HepG2 (cell line): ENCODE results near the gene NFATC4. TPM values are rescaled to one million over a fixed set of nuclear protein-coding genes. Genes with fewer than 3 reads are reported as not detected.
A peak's percentile ranks its signal among the peaks of the same experiment; 100 is the strongest.

Experiments
- ATAC-seq: fragments of 200-7000 bp; cut with Tn5 transposase; 3 replicates; pipeline ENCODE4 v1.9.1; 2020; ENCODE audit warnings: mild to moderate bottlenecking, moderate library complexity
- BruUV-seq: library from RNA; stranded (reverse); fragments of 400-500 nt; replicated peaks from 2 replicates; lab custom pipeline; 2021; lab: Mats Ljungman, UMichigan
- CTCF ChIA-PET: fragments of 300-600 bp; formaldehyde crosslinking; extraction: SDS; loops from one replicate; lab custom pipeline; 2021; ENCODE audit warnings: low total read pairs, inconsistent platforms, low intra/inter-chr PET ratio; lab: Yijun Ruan, JAX
- POLR2A ChIA-PET: fragments of 350-600 bp; sonication (Branson Sonifier 250); formaldehyde crosslinking; loops from one replicate; lab custom pipeline; 2020; ENCODE audit warnings: antibody characterized with exemption, inconsistent platforms; lab: Yijun Ruan, JAX
- DNase-seq: peaks from one replicate; pipeline ENCODE4 v3.0.0-alpha.2; 2015; ENCODE audit warnings: low spot score
- FAIRE-seq: peaks from 3 replicates; lab custom pipeline; 2011; peaks lifted over from hg19 to GRCh38; lab: Jason Lieb, UNC
- H2AFZ ChIP-seq: one replicate; pipeline ENCODE4 v1.6.1; 2011; ENCODE audit warnings: low read length, inconsistent platforms
- H3K27ac ChIP-seq: fragments of 300-600 bp; 3 replicates; pipeline ENCODE4 v1.8.0; 2011; ENCODE audit warnings: mixed run types, mild to moderate bottlenecking, mixed read lengths, low read length, inconsistent platforms; ENCODE audit not compliant: insufficient read depth; ENCODE audit errors: extremely low read length
- H3K27me3 ChIP-seq, 2 experiments: fragments of 200-600 bp in 1 of 2; 2 replicates in 1 of 2; 3 replicates in 1 of 2; pipeline versions ENCODE4 v1.6.0 to v1.8.0; 2011; ENCODE audit warnings: low read length in 2 of 2, mild to moderate bottlenecking in 2 of 2, moderate library complexity in 2 of 2, inconsistent platforms in 1 of 2; ENCODE audit not compliant: insufficient read depth in 2 of 2, control insufficient read depth in 1 of 2
- H3K36me3 ChIP-seq, 2 experiments: fragments of 200-600 bp in 1 of 2; replicated peaks in 1 of 2; 2 replicates in 1 of 2; 3 replicates in 1 of 2; pipeline versions ENCODE4 v1.5.1 to v1.8.0; 2011; ENCODE audit warnings: low read length in 2 of 2, inconsistent platforms in 1 of 2; ENCODE audit not compliant: insufficient read depth in 2 of 2, control insufficient read depth in 1 of 2
- H3K4me1 ChIP-seq: 2 replicates; pipeline ENCODE4 v1.5.1; 2012; ENCODE audit warnings: low read length, inconsistent platforms; ENCODE audit not compliant: insufficient read depth
- H3K4me2 ChIP-seq: 2 replicates; pipeline ENCODE4 v1.6.0; 2011; ENCODE audit warnings: low read depth, low read length, inconsistent platforms
- H3K4me3 ChIP-seq, 3 experiments: fragments of 200-600 bp in 1 of 3; sonication (generic), shearing (Covaris generic) in 1 of 3; replicated peaks in 1 of 3; 2 replicates each; pipeline ENCODE4 v1.5.1; 2011 to 2016; ENCODE audit warnings: low read length in 3 of 3, inconsistent platforms in 2 of 3, low read depth in 2 of 3, mild to moderate bottlenecking in 2 of 3, control low read depth in 1 of 3, mixed read lengths in 1 of 3; ENCODE audit not compliant: insufficient read depth in 1 of 3
- H3K79me2 ChIP-seq: one replicate; pipeline ENCODE4 v1.6.1; 2011; ENCODE audit warnings: low read length, inconsistent platforms; ENCODE audit not compliant: insufficient read depth
- H3K9ac ChIP-seq: 2 replicates; pipeline ENCODE4 v1.6.0; 2011; ENCODE audit warnings: mild to moderate bottlenecking, low read depth, low read length, inconsistent platforms; ENCODE audit not compliant: insufficient read depth
- H3K9me3 ChIP-seq: 2 replicates; pipeline ENCODE4 v1.5.1; 2012; ENCODE audit warnings: mild to moderate bottlenecking, low read length
- H4K20me1 ChIP-seq: 2 replicates; pipeline ENCODE4 v1.6.0; 2011; ENCODE audit warnings: inconsistent platforms, mild to moderate bottlenecking, low read length, moderate library complexity; ENCODE audit not compliant: insufficient read depth
- CHD4 ChIP-seq: fragments of 200-600 bp; sonication (generic); IDR thresholded peaks from 2 replicates; pipeline ENCODE4 v1.7.0; 2017; ENCODE audit warnings: mild to moderate bottlenecking, low read length, borderline replicate concordance
- EP300 ChIP-seq, 3 experiments: sonication (generic) in 1 of 3; formaldehyde crosslinking in 1 of 3; IDR thresholded peaks; 2 replicates each; pipeline versions ENCODE4 v1.5.1 to v1.6.1; 2011 to 2020; ENCODE audit warnings: low read depth in 2 of 3, low read length in 2 of 3, borderline replicate concordance in 1 of 3, improper control_type of control experiment in 1 of 3, mild to moderate bottlenecking in 1 of 3, missing genetic modification reagents in 1 of 3, moderate library complexity in 1 of 3
- ISL2 ChIP-seq: sonication (generic); formaldehyde crosslinking; IDR thresholded peaks from 2 replicates; pipeline ENCODE4 v1.5.0; 2020; ENCODE audit warnings: missing genetic modification reagents
- MTA1 ChIP-seq: sonication (generic); formaldehyde crosslinking; IDR thresholded peaks from 2 replicates; pipeline ENCODE4 v1.4.0; 2020; ENCODE audit warnings: missing genetic modification reagents, mild to moderate bottlenecking, borderline replicate concordance
- SNAPC2 ChIP-seq: sonication (generic); formaldehyde crosslinking; IDR thresholded peaks from 2 replicates; pipeline ENCODE4 v1.8.1; 2022; ENCODE audit warnings: mild to moderate bottlenecking, missing genetic modification reagents
- STAT5B ChIP-seq: sonication (generic); formaldehyde crosslinking; IDR thresholded peaks from 2 replicates; pipeline ENCODE4 v1.4.0; 2020; ENCODE audit warnings: missing genetic modification reagents
- SUZ12 ChIP-seq: fragments of 150-350 bp; IDR thresholded peaks from 2 replicates; pipeline ENCODE4 v1.6.1; 2014; ENCODE audit warnings: low read depth, low read length
- ZNF260 ChIP-seq: sonication (generic); formaldehyde crosslinking; IDR thresholded peaks from 2 replicates; pipeline ENCODE4 v1.4.0; 2020; ENCODE audit warnings: missing genetic modification reagents, low read depth, mild to moderate bottlenecking, borderline replicate concordance
- ZNF441 ChIP-seq: sonication (generic); formaldehyde crosslinking; IDR thresholded peaks from 2 replicates; pipeline ENCODE4 v1.7.0; 2021; ENCODE audit warnings: missing genetic modification reagents, borderline replicate concordance
- ZNF674 ChIP-seq: sonication (generic); formaldehyde crosslinking; IDR thresholded peaks from 2 replicates; pipeline ENCODE4 v1.5.0; 2020; ENCODE audit warnings: low read depth, mild to moderate bottlenecking, missing genetic modification reagents
- ZNF773 ChIP-seq: sonication (generic); formaldehyde crosslinking; IDR thresholded peaks from 2 replicates; pipeline ENCODE4 v1.4.0; 2020; ENCODE audit warnings: missing genetic modification reagents, borderline replicate concordance
- ZNF782 ChIP-seq: sonication (generic); formaldehyde crosslinking; IDR thresholded peaks from 2 replicates; pipeline ENCODE4 v1.4.0; 2020; ENCODE audit warnings: missing genetic modification reagents, mild to moderate bottlenecking, borderline replicate concordance
- ZNF878 ChIP-seq: sonication (generic); formaldehyde crosslinking; IDR thresholded peaks from 2 replicates; pipeline ENCODE4 v1.8.1; 2023; ENCODE audit warnings: mild to moderate bottlenecking, missing genetic modification reagents, moderate library complexity
- ZNF879 ChIP-seq: sonication (generic); formaldehyde crosslinking; IDR thresholded peaks from 2 replicates; pipeline ENCODE4 v1.8.1; 2023; ENCODE audit warnings: missing genetic modification reagents
- WGBS: methylation state at CpG from one replicate; pipeline ENCODE4 v1.1.6; 2017; ENCODE audit warnings: low lambda C conversion rate; 5-methylcytosine and 5-hydroxymethylcytosine counted together
- in situ Hi-C: cut with HindIII; loops from 2 replicates; pipeline ENCODE4 v1.10.0; 2017; ENCODE audit warnings: low pct_unique_long_range_greater_than_20kb; ENCODE audit not compliant: extremely low pct_ligation_motif_present
- intact Hi-C: fragments of 100-400 bp; cut with micrococcal nuclease; formaldehyde crosslinking; loops from one replicate; pipeline ENCODE4 v1.10.0; 2022; ENCODE audit not compliant: unreplicated experiment
- polyA plus RNA-seq, 8 experiments: library from polyadenylated mRNA; depleted of rRNA in 3 of 8; stranded (reverse) in 7 of 8; unstranded in 1 of 8; fragments of >200 nt; fragmentation: Illumina TruSeq in 4 of 8; extraction: Trizol in 4 of 8; gene quantifications; 2 replicates each; pipeline versions ENCODE4 v1.2.1 to v1.2.3, GENCODE V29; 2011 to 2016; ENCODE audit warnings: low read depth in 4 of 8, missing spikeins in 1 of 8, mixed read lengths in 1 of 8; ENCODE audit not compliant: insufficient read depth in 1 of 8
- total RNA-seq, 5 experiments: library from RNA; depleted of rRNA; stranded (reverse); fragments of >200 nt; fragmentation: Illumina TruSeq; extraction: Trizol; gene quantifications; 2 replicates each; pipeline ENCODE4 v1.2.3, GENCODE V29; 2016; ENCODE audit warnings: low read depth in 1 of 5
- TF ChIP-seq, protein P1 (sequence below): sonication (generic); formaldehyde crosslinking; IDR thresholded peaks from 2 replicates; pipeline ENCODE4 v1.8.1; 2023; ENCODE audit warnings: mild to moderate bottlenecking, inconsistent platforms, moderate library complexity, missing genetic modification reagents, borderline replicate concordance
- TF ChIP-seq, protein P2 (sequence below), 2 experiments: fragments of 450-650 bp in 1 of 2; sonication (generic) in 1 of 2; formaldehyde crosslinking; IDR thresholded peaks; 2 replicates each; pipeline versions ENCODE4 v1.5.0 to v1.8.0; 2020 to 2022; ENCODE audit warnings: mild to moderate bottlenecking in 1 of 2, missing genetic modification reagents in 1 of 2

The NFATC4 gene
- total and polyA plus RNA-seq, 2 of the 13 experiments (the other 11 are each of a cell fraction or from before 2014, with no cell fraction given): 0.04 to 0.15 TPM

DNA sequence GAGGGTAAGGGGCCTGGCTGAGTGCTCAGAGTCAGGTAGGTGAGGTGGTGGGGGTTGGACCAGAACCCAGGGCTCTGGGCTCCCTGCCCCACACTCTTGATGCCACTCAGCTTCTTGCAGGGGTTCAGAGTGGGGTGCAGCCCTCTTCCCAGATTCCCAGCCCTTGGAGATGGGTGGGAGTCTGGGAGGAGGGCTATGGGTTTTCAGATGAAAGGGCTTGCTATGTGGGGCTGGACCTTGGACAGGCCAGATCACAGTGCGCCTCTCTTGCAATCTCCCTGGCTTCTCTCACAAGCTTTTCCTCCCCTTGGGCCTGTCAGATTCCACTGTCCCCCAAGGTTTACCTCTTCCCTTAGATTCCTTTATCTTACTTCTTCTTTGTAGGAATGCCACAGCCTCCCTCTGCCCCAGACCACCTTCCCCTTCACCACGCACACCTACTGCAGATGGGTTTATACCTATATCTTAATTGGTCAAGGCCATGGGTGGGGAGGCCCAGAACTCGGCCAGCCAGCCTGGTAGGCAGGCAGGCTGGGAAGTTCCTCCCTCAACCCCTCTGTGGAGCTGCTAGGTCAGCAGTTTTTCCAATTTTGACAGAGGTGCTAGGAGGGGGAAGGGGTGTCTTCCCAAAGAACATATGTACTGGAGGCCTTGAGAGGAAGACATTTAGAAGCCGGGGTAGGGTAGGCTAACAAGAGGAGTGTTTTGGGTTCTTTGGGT lies 32.2 kb downstream of the NFATC4 start (continued):
- TF ChIP-seq, protein P1, sequence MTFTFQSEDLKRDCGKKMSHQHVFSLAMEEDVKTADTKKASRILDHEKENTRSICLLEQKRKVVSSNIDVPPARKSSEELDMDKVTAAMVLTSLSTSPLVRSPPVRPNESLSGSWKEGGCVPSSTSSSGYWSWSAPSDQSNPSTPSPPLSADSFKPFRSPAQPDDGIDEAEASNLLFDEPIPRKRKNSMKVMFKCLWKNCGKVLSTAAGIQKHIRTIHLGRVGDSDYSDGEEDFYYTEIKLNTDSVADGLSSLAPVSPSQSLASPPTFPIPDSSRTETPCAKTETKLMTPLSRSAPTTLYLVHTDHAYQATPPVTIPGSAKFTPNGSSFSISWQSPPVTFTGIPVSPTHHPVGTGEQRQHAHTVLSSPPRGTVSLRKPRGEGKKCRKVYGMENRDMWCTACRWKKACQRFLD (CRISPR knock-in tag): peak; percentile 31; the same call in 1 of the 2 replicates
- TF ChIP-seq, all 625 proteins: peak for 37

DNA sequence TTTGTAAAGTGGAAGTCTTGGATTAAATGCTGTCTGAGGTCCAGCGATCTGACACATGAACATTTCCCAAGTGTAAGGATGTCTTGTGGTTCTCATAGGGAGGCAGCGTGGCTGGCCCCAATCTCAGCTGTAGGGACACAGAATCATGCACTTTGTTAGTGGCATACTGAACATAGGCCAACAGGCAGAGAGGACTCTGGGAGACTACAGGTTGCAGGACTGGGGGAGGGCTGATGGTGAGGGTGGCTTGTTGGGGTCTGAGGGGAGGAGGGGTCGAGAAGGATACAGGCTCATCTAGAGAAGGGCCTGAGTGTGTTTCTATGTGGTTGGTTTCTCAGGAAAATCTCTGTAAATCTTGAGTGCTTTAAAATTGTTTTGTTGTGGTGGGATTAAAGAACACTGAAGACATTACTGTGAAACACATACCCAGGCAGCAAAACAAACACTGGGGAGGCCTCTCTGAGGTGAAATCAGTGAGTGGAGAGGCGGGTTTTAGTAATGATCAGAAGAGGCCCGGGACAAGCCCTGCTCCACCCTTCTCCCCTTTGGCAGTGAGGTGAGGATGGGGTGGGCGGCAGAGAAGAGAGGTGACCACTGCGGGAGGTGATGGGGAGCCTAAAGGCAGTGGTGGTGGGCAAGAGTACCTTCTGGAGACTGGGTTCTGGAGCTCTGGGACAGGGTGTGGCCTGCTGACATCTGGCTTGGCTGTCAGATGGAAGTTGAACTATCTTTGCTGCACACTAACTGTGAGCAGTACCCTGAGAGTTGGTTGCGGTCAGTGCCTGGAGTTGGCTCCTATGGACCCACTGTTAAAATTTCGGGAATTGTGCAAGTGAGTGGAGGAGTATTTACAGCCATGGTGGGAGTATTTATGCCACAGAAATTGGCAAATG lies 34.1 kb downstream of the NFATC4 start:
- no peaks in the 10 kb centered on the region for H3K36me3 ChIP-seq
- ChIA-PET POLR2A (interaction anchor here (0.9 to 2.0 kb wide), 4 partner anchors 28 to 40 kb away, joined by 3 to 7 read pairs (median 4); partner anchors contain the start of gene KHNYN), CTCF (no interaction called here)
- H3K9me3 ChIP-seq: no peaks in the 10 kb centered on the region
- no peak overlapping the region for H3K4me3 ChIP-seq
- DNase-seq (no peak), FAIRE-seq (no peak), ATAC-seq (no peak)
- intact Hi-C loops (loop anchor here (1.0 to 2.0 kb wide), 2 partner anchors 15 to 68 kb away; no protein-coding TSS in a partner anchor), in situ Hi-C loops (no loop called here)
- BruUV-seq: TSS peak; percentile 50
- H3K79me2 ChIP-seq: no peaks in the 10 kb centered on the region
- no peak overlapping the region for H2AFZ ChIP-seq
- no peak overlapping the region for H3K9ac ChIP-seq
- no peak overlapping the region for H3K27ac ChIP-seq
- no peak overlapping the region for H3K4me2 ChIP-seq
- peaks cover 43% of the 10 kb centered on the region for H3K4me1 ChIP-seq
- peaks cover 12 to 37% of the 10 kb centered on the region in 2 experiments for H3K27me3 ChIP-seq
- H4K20me1 ChIP-seq: no peaks in the 10 kb centered on the region
- WGBS: 22% methylated on average over 9 of the region's 9 CpGs
- TF ChIP-seq ZNF674 (CRISPR knock-in tag) (no peak), ZNF441 (CRISPR knock-in tag) (no peak), ZNF878 (no peak), ISL2 (no peak), ZNF260 (CRISPR knock-in tag) (no peak), CHD4 (no peak), STAT5B (CRISPR knock-in tag) (no peak), SUZ12 (no peak), MTA1 (peak; percentile 39; the same call in 1 of the 2 replicates), SNAPC2 (CRISPR knock-in tag) (no peak), ZNF879 (CRISPR knock-in tag) (no peak), ZNF782 (CRISPR knock-in tag) (0 out of 2 replicates have a peak, but pooled peaks have one; percentile 69), ZNF773 (CRISPR knock-in tag) (no peak), EP300 (IDR thresholded peaks at IDR 0.05; ENCODE audit: low read depth in 2 of 2, low read length in 2 of 2) (no peak), EP300 (CRISPR knock-in tag; IDR thresholded peaks at IDR 0.05; ENCODE audit: borderline replicate concordance) (no peak)
- TF ChIP-seq, protein P2, sequence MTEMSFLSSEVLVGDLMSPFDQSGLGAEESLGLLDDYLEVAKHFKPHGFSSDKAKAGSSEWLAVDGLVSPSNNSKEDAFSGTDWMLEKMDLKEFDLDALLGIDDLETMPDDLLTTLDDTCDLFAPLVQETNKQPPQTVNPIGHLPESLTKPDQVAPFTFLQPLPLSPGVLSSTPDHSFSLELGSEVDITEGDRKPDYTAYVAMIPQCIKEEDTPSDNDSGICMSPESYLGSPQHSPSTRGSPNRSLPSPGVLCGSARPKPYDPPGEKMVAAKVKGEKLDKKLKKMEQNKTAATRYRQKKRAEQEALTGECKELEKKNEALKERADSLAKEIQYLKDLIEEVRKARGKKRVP (CRISPR knock-in tag; IDR thresholded peaks at IDR 0.05): no peak
